Left ventricle myocardium inferior (tissue), 1 donor: ENCODE results near the gene BRWD1. TPM values are rescaled to one million over a fixed set of nuclear protein-coding genes. Genes with fewer than 3 reads are reported as not detected.

ENCODE experiments used
- DNase-seq: peaks from one replicate; pipeline ENCODE4 v3.0.0-alpha.2; 2020
- H3K27ac ChIP-seq: fragments of 200-600 bp; replicated peaks from 2 replicates; pipeline ENCODE4 v1.8.0; 2021
- H3K27me3 ChIP-seq: fragments of 200-600 bp; 2 replicates; pipeline ENCODE4 v1.8.0; 2021; ENCODE audit warnings: low read depth
- H3K36me3 ChIP-seq: fragments of 200-600 bp; 2 replicates; pipeline ENCODE4 v1.8.0; 2021
- H3K4me1 ChIP-seq: fragments of 200-600 bp; 2 replicates; pipeline ENCODE4 v1.8.0; 2021
- H3K4me3 ChIP-seq: fragments of 200-600 bp; 2 replicates; pipeline ENCODE4 v1.8.0; 2021; ENCODE audit warnings: mild to moderate bottlenecking, moderate library complexity
- H3K9me3 ChIP-seq: fragments of 200-600 bp; replicated peaks from 2 replicates; pipeline ENCODE4 v1.8.0; 2021
- CTCF ChIP-seq: fragments of 200-600 bp; IDR thresholded peaks from 2 replicates; pipeline ENCODE4 v1.8.0; 2021; ENCODE audit warnings: antibody characterized with exemption, mild to moderate bottlenecking, borderline replicate concordance
- intact Hi-C: fragments of 100-400 bp; cut with micrococcal nuclease; formaldehyde crosslinking; loops from one replicate; pipeline ENCODE4 v1.11.0; 2022
- total RNA-seq: library from RNA; stranded (reverse); fragmentation: NEBNext Ultra II Directional; extraction: Animal tissue kit (Norgen Biotek cat#: 25700); gene quantifications from one replicate; pipeline ENCODE4 v1.2.1, GENCODE V29; 2021
- donor health status: DM: no; HTN: yes; CAD: no; lungs with severe emphysema.

The BRWD1 gene
- total RNA-seq, 1 donor from 2014 or later: 34.9 TPM

- no peak overlapping the region for H3K27ac ChIP-seq
- no peak for TF ChIP-seq CTCF
- intact Hi-C loops: no loop called here
- no peaks in the 10 kb centered on the region for H3K27me3 ChIP-seq
- H3K36me3 ChIP-seq: peaks cover 28% of the 10 kb centered on the region
- no peaks in the 10 kb centered on the region for H3K9me3 ChIP-seq
- no peak for DNase-seq
- no peak overlapping the region for H3K4me3 ChIP-seq
- peaks cover 6% of the 10 kb centered on the region for H3K4me1 ChIP-seq
Observed at GRCh38 chr21:39339231-39339630, 25.8 kb upstream of the BRWD1 start.

- no peak for TF ChIP-seq CTCF
- intact Hi-C loops: no loop called here
- no peaks in the 10 kb centered on the region for H3K27me3 ChIP-seq
- peaks cover 9% of the 10 kb centered on the region for H3K36me3 ChIP-seq
- H3K9me3 ChIP-seq: no peaks in the 10 kb centered on the region
- peaks cover 4% of the 10 kb centered on the region for H3K4me1 ChIP-seq
- H3K4me3 ChIP-seq: no peak overlapping the region
- DNase-seq: no peak
- H3K27ac ChIP-seq: no peak overlapping the region
Observed at GRCh38 chr21:39336457-39337008, 23.1 kb upstream of the BRWD1 start.

- DNase-seq: no peak
- Histone ChIP-seq H3K36me3 (no peaks in the 10 kb centered on the region), H3K4me1 (peaks cover 4% of the 10 kb centered on the region), H3K4me3 (no peak overlapping the region), H3K27me3 (no peaks in the 10 kb centered on the region), H3K9me3 (no peaks in the 10 kb centered on the region), H3K27ac (no peak overlapping the region)
- intact Hi-C loops: no loop called here
- no peak for TF ChIP-seq CTCF
Observed at GRCh38 chr21:39334611-39335010, 21.2 kb upstream of the BRWD1 start.

- intact Hi-C loops: no loop called here
- peaks cover 4% of the 10 kb centered on the region for H3K4me1 ChIP-seq
- no peaks in the 10 kb centered on the region for H3K36me3 ChIP-seq
- H3K27me3 ChIP-seq: no peaks in the 10 kb centered on the region
- H3K9me3 ChIP-seq: no peaks in the 10 kb centered on the region
- H3K4me3 ChIP-seq: no peak overlapping the region
- no peak overlapping the region for H3K27ac ChIP-seq
- no peak for TF ChIP-seq CTCF
- DNase-seq: no peak
Observed at GRCh38 chr21:39332175-39332574, 18.7 kb upstream of the BRWD1 start.

GRCh38 chr21:39330001-39330400 is 16.6 kb upstream of the BRWD1 start:
- no peaks in the 10 kb centered on the region for H3K27me3 ChIP-seq
- H3K9me3 ChIP-seq: no peaks in the 10 kb centered on the region
- H3K27ac ChIP-seq: no peak overlapping the region
- H3K36me3 ChIP-seq: no peaks in the 10 kb centered on the region
- H3K4me1 ChIP-seq: peaks cover 4% of the 10 kb centered on the region
- H3K4me3 ChIP-seq: no peak overlapping the region
- no peak for DNase-seq
- no peak for TF ChIP-seq CTCF
- intact Hi-C loops: no loop called here
